ENCODE results near the gene SLC37A1.

SLC37A1 gene

GRCh38 chr21:42562816-42563215 is 49.2 kb downstream of the SLC37A1 start:
- no peaks in the 10 kb centered on the region for H3K9me3 ChIP-seq (ENCODE audit: control insufficient read depth, low read length)
- 94 to 96% methylated on average over 8 of the region's 8 CpGs for WGBS, 2 experiments (ENCODE audit: insufficient coverage in 2 of 2)
- H3K4me3 ChIP-seq (ENCODE audit: extremely low read depth, insufficient read depth, low read length, poor library complexity, severe bottlenecking), result no peak overlapping the region
- no peak overlapping the region for H3K27ac ChIP-seq (ENCODE audit: low read depth, low read length, severe bottlenecking)
- H3K4me1 ChIP-seq (ENCODE audit: control insufficient read depth, insufficient read depth, low read length, poor library complexity, severe bottlenecking), result no peaks in the 10 kb centered on the region
- no peaks in the 10 kb centered on the region for H3K36me3 ChIP-seq (ENCODE audit: control insufficient read depth, insufficient read depth, low read length)

DNA sequence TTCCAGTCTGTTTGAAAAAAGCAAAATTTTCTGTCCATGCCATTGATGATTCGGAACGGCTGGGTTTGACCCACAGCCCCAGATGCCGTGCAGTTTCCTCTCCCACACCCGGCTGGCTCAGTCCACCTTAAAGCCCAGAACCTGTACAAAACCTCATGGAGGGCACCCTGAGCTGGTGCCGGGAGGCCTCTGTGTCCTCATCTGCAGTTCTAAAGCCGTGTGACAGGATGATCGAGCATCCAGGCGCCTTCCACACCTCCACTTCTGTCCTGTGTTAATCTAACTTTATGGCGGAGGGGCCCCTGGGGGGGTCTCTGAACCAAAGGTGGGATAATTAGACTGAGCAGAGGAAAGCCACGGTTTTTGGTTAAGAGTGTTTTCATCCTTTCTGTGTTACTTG is 49.6 kb downstream of the SLC37A1 start:
- no peaks in the 10 kb centered on the region for H3K9me3 ChIP-seq (ENCODE audit: control insufficient read depth, low read length)
- H3K4me3 ChIP-seq (ENCODE audit: extremely low read depth, insufficient read depth, low read length, poor library complexity, severe bottlenecking), result no peak overlapping the region
- H3K36me3 ChIP-seq (ENCODE audit: control insufficient read depth, insufficient read depth, low read length), result no peaks in the 10 kb centered on the region
- WGBS, 2 experiments (ENCODE audit: insufficient coverage in 2 of 2), result 88 to 96% methylated on average over 4 to 8 of the region's 10 CpGs
- no peak overlapping the region for H3K27ac ChIP-seq (ENCODE audit: low read depth, low read length, severe bottlenecking)
- H3K4me1 ChIP-seq (ENCODE audit: control insufficient read depth, insufficient read depth, low read length, poor library complexity, severe bottlenecking), result no peaks in the 10 kb centered on the region

- no peaks in the 10 kb centered on the region for H3K36me3 ChIP-seq (ENCODE audit: control insufficient read depth, insufficient read depth, low read length)
- H3K4me1 ChIP-seq (ENCODE audit: control insufficient read depth, insufficient read depth, low read length, poor library complexity, severe bottlenecking), result no peaks in the 10 kb centered on the region
- no peak overlapping the region for H3K27ac ChIP-seq (ENCODE audit: low read depth, low read length, severe bottlenecking)
- no peak overlapping the region for H3K4me3 ChIP-seq (ENCODE audit: extremely low read depth, insufficient read depth, low read length, poor library complexity, severe bottlenecking)
- no peaks in the 10 kb centered on the region for H3K9me3 ChIP-seq (ENCODE audit: control insufficient read depth, low read length)
- 86 to 97% methylated on average over 12 to 14 of the region's 14 CpGs for WGBS, 2 experiments (ENCODE audit: insufficient coverage in 2 of 2)
Measured at GRCh38 chr21:42563686-42564085, 50.0 kb downstream of the SLC37A1 start.

- Histone ChIP-seq H3K36me3 (ENCODE audit: control insufficient read depth, insufficient read depth, low read length) (no peaks in the 10 kb centered on the region), H3K9me3 (ENCODE audit: control insufficient read depth, low read length) (no peaks in the 10 kb centered on the region), H3K4me3 (ENCODE audit: extremely low read depth, insufficient read depth, low read length, poor library complexity, severe bottlenecking) (no peak overlapping the region), H3K4me1 (ENCODE audit: control insufficient read depth, insufficient read depth, low read length, poor library complexity, severe bottlenecking) (no peaks in the 10 kb centered on the region), H3K27ac (ENCODE audit: low read depth, low read length, severe bottlenecking) (no peak overlapping the region)
- 84 to 85% methylated on average over 16 of the region's 17 CpGs for WGBS, 2 experiments (ENCODE audit: insufficient coverage in 2 of 2)
Measured at GRCh38 chr21:42564561-42564971, 50.9 kb downstream of the SLC37A1 start.

GRCh38 chr21:42565206-42565810 is 51.7 kb downstream of the SLC37A1 start:
- 93 to 94% methylated on average over 16 of the region's 16 CpGs for WGBS, 2 experiments (ENCODE audit: insufficient coverage in 2 of 2)
- Histone ChIP-seq H3K9me3 (ENCODE audit: control insufficient read depth, low read length) (no peaks in the 10 kb centered on the region), H3K36me3 (ENCODE audit: control insufficient read depth, insufficient read depth, low read length) (no peaks in the 10 kb centered on the region), H3K4me1 (ENCODE audit: control insufficient read depth, insufficient read depth, low read length, poor library complexity, severe bottlenecking) (no peaks in the 10 kb centered on the region), H3K4me3 (ENCODE audit: extremely low read depth, insufficient read depth, low read length, poor library complexity, severe bottlenecking) (no peak overlapping the region), H3K27ac (ENCODE audit: low read depth, low read length, severe bottlenecking) (no peak overlapping the region)

DNA sequence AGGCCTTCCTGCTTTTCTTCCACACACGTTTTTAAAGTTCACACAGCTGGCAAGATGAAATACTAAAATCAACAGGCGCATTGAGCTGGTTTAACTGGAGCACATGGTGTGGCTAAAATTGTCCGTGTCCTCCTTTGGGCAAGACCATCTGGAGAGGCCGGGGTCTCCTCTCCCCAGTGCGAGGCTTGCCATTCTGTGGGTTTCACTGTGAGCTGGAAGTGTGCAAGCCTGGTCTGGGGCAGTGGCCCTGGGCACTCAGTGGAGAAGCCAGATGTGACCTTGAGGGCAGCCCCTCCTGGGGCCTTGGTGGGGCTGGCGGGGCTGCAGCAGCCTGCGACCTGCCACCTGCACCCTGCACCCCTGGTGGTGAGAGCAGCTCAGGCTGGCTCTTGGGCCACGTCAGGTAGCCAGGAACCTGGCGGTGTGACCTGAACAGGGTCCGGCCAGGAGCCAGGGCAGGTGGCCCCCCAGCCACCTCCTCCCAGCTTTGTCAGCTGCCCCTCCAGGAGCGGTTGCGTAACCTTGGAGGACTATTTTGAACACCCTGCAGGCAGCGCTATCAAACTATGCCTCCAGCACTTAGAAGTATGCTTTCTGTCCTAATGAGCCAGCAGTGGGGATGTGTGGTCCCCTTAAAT is 52.4 kb downstream of the SLC37A1 start:
- 90 to 95% methylated on average over 7 to 11 of the region's 13 CpGs for WGBS, 2 experiments (ENCODE audit: insufficient coverage in 2 of 2)
- no peak overlapping the region for H3K27ac ChIP-seq (ENCODE audit: low read depth, low read length, severe bottlenecking)
- H3K4me1 ChIP-seq (ENCODE audit: control insufficient read depth, insufficient read depth, low read length, poor library complexity, severe bottlenecking), result peaks cover 4% of the 10 kb centered on the region

GRCh38 chr21:42566524-42567213 is 53.0 kb downstream of the SLC37A1 start:
- WGBS, 2 experiments (ENCODE audit: insufficient coverage in 2 of 2), result 86 to 89% methylated on average over 12 to 14 of the region's 16 CpGs
- Histone ChIP-seq H3K36me3 (ENCODE audit: control insufficient read depth, insufficient read depth, low read length) (no peaks in the 10 kb centered on the region), H3K4me3 (ENCODE audit: extremely low read depth, insufficient read depth, low read length, poor library complexity, severe bottlenecking) (no peak overlapping the region), H3K27ac (ENCODE audit: low read depth, low read length, severe bottlenecking) (no peak overlapping the region), H3K4me1 (ENCODE audit: control insufficient read depth, insufficient read depth, low read length, poor library complexity, severe bottlenecking) (peaks cover 6% of the 10 kb centered on the region), H3K9me3 (ENCODE audit: control insufficient read depth, low read length) (no peaks in the 10 kb centered on the region)

More for the DNA sequence above, 52.4 kb downstream of the SLC37A1 start:
- no peak overlapping the region for H3K4me3 ChIP-seq (ENCODE audit: extremely low read depth, insufficient read depth, low read length, poor library complexity, severe bottlenecking)
- H3K9me3 ChIP-seq (ENCODE audit: control insufficient read depth, low read length), result no peaks in the 10 kb centered on the region
- no peaks in the 10 kb centered on the region for H3K36me3 ChIP-seq (ENCODE audit: control insufficient read depth, insufficient read depth, low read length)

GRCh38 chr21:42567214-42567555 is 53.5 kb downstream of the SLC37A1 start:
- WGBS, 2 experiments (ENCODE audit: insufficient coverage in 2 of 2), result 85 to 89% methylated on average over 10 of the region's 10 CpGs
- Histone ChIP-seq H3K27ac (ENCODE audit: low read depth, low read length, severe bottlenecking) (no peak overlapping the region), H3K9me3 (ENCODE audit: control insufficient read depth, low read length) (no peaks in the 10 kb centered on the region), H3K4me1 (ENCODE audit: control insufficient read depth, insufficient read depth, low read length, poor library complexity, severe bottlenecking) (peaks cover 6% of the 10 kb centered on the region), H3K4me3 (ENCODE audit: extremely low read depth, insufficient read depth, low read length, poor library complexity, severe bottlenecking) (no peak overlapping the region), H3K36me3 (ENCODE audit: control insufficient read depth, insufficient read depth, low read length) (no peaks in the 10 kb centered on the region)

GRCh38 chr21:42567861-42568260 is 54.2 kb downstream of the SLC37A1 start:
- no peaks in the 10 kb centered on the region for H3K9me3 ChIP-seq (ENCODE audit: control insufficient read depth, low read length)
- WGBS, 2 experiments (ENCODE audit: insufficient coverage in 2 of 2), result 93 to 95% methylated on average over 11 to 14 of the region's 14 CpGs
- peaks cover 6% of the 10 kb centered on the region for H3K4me1 ChIP-seq (ENCODE audit: control insufficient read depth, insufficient read depth, low read length, poor library complexity, severe bottlenecking)
- H3K4me3 ChIP-seq (ENCODE audit: extremely low read depth, insufficient read depth, low read length, poor library complexity, severe bottlenecking), result no peak overlapping the region
- no peak overlapping the region for H3K27ac ChIP-seq (ENCODE audit: low read depth, low read length, severe bottlenecking)
- H3K36me3 ChIP-seq (ENCODE audit: control insufficient read depth, insufficient read depth, low read length), result no peaks in the 10 kb centered on the region

GRCh38 chr21:42568376-42568775 is 54.7 kb downstream of the SLC37A1 start:
- 93 to 98% methylated on average over 19 of the region's 19 CpGs for WGBS, 2 experiments (ENCODE audit: insufficient coverage in 2 of 2)
- H3K36me3 ChIP-seq (ENCODE audit: control insufficient read depth, insufficient read depth, low read length), result no peaks in the 10 kb centered on the region

More at GRCh38 chr21:42568376-42568775, 54.7 kb downstream of the SLC37A1 start:
- H3K27ac ChIP-seq (ENCODE audit: low read depth, low read length, severe bottlenecking), result no peak overlapping the region
- no peaks in the 10 kb centered on the region for H3K9me3 ChIP-seq (ENCODE audit: control insufficient read depth, low read length)
- no peak overlapping the region for H3K4me3 ChIP-seq (ENCODE audit: extremely low read depth, insufficient read depth, low read length, poor library complexity, severe bottlenecking)
- H3K4me1 ChIP-seq (ENCODE audit: control insufficient read depth, insufficient read depth, low read length, poor library complexity, severe bottlenecking), result peaks cover 6% of the 10 kb centered on the region
